OCI-LY1 (cell line): Measurements from ENCODE around the gene CACNA1C.
A peak's percentile ranks its signal among the peaks of the same experiment; 100 is the strongest.

Experiments used
- CTCF ChIP-seq: fragments of 200-600 bp; sonication (generic), shearing (Covaris generic); IDR thresholded peaks from 2 replicates; pipeline ENCODE4 v1.5.1; 2017; ENCODE audit warnings: mild to moderate bottlenecking, antibody characterized with exemption, low read length, moderate library complexity, mixed read lengths
- EZH2 ChIP-seq: fragments of 200-600 bp; sonication (generic), shearing (Covaris generic); IDR thresholded peaks from 2 replicates; pipeline ENCODE4 v1.8.0; 2017; ENCODE audit warnings: borderline replicate concordance, mixed run types, mild to moderate bottlenecking, antibody characterized with exemption, low read length, moderate library complexity, mixed read lengths

DNA sequence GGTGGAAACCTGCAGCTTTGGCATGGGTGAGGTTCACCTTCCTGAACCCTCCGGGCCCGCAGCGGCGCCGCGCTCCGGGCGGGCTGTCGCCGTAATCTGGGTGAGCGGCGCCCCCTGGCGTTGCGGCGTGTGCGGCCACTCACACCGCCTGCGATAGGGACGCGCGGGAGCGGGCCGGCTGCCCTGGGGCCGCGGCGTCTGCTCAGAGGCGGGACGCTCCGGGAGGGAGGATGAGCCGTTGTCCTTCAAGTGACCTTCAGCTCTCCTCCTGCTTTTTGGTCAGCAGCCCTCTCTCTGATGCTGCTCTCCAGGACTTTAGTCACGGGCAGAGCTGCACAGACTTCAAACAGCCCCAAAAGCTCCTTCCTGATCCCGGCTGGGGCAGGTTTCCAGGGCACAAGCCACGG lies 530.3 kb downstream of the CACNA1C start:
- TF ChIP-seq EZH2 (no peak), CTCF (peak; percentile 75)
